B cell (primary cell): ENCODE results near the gene TTC1.

Experiments used
- CTCF ChIP-seq: fragments of 200-600 bp; IDR thresholded peaks from one replicate; pipeline ENCODE4 v1.8.0; 2022; ENCODE audit warnings: antibody characterized with exemption, mild to moderate bottlenecking
- EZH2 ChIP-seq: IDR thresholded peaks from 2 replicates; pipeline ENCODE4 v1.6.1; 2012; ENCODE audit warnings: borderline replicate concordance, low read depth, mild to moderate bottlenecking, moderate library complexity, low read length; ENCODE audit not compliant: insufficient read depth, poor library complexity, severe bottlenecking

DNA sequence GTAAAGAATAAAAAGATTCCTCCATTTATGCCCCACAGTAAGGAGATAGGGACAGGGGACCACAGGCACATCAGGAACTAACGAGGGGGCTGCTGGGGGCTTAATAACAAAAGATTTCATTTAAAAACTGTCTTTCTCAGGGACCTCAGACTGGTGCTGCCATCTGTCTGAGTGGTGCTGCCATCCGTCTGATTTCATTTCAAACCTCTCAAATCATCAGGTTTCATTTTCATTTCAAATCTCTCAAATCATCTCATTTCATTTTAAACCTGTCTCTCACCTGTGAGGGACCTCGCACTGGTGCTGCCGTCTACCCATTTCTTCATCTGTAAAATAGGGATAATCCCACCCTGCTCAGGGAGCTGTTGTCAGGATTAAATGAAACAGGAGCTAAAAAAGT is 46.7 kb upstream of the TTC1 start:
- TF ChIP-seq CTCF = no peak
- TF ChIP-seq EZH2 = no peak
